SW 1271 (cell line): ENCODE measurements around the gene TSPEAR.
A peak's percentile ranks its signal among the peaks of the same experiment; 100 is the strongest.

Experiments used
- DNase-seq, 2 experiments: peaks; one replicate each; lab custom pipeline; 2025; lab: John Stamatoyannopoulos, UW

Gene TSPEAR

DNA sequence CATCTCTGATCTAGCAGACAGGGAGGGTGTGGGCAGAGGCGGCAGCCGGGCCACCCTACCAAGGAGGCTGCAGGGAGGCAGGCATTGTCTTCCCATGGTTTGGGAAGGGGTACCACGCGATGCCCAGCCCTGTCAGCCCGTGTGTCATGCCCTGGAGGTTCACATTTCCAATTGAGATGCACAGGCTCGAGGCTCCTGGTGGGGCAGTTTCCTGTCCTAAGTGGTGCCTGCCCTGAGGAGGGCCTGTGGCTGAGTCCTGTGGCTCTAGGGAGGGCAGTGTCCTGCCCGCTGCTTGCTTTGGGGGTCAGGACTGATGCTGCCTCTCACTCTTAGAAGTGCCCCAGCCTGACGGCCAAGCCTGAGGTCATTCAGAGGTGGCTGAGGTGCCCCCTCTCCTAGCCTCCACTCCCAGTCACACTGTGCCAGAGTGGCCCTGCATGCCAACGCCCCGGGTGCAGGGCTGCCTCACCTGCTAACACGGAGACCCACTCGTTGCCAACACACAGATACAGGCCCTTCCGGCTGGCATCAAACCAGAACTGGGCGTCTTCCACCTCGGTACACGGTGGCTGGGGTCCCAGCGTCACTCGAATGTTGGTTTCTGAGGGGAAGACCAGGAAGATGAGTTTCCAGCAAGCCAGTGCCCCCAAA, 183.3 kb downstream of the TSPEAR start:
- DNase-seq, result no peak

DNA sequence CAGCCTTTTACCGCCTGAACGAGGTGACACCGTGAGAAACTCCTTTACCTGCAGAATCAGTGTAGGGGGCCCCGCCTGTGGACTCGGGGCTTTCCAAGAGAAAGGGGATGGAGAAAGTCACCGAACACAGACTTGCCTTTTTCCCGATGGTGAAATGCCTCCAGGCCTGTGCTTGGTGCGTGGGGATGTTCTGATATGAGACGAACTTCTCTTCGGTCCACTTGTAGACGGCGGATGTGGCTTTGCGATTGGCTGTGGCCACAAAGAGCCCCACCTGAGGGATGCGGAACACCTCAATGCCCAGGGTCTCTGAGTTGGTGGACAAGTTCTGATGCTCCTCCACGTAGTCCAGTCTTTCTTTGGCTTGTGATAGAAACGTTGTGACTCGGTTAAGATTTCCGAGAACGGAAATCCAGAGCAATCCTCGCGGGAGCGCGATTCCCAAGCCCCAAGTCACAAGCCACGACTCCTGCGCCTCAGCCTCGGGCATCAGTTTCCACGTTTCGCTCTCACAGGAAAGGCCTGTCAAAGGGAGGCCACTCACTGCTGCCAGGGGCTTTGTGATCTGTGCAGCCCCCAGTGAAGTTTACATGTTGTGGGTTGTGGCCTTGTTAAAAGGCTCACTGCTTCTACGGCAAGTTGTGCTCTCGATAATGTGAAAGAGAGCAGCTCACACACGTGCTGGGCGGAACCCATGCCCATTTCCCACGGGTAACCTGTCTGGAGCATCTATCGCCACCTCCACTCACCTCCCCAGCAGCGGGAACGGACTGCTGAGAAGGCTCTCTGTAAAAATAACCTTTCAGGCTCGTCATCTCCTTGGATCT, 184.0 kb downstream of the TSPEAR start:
- DNase-seq, result no peak

GRCh38 chr21:44526096-44526997, 185.0 kb downstream of the TSPEAR start:
- no peak for DNase-seq

GRCh38 chr21:44525391-44526095, 185.8 kb downstream of the TSPEAR start:
- DNase-seq, result no peak

GRCh38 chr21:44524414-44525371, 186.7 kb downstream of the TSPEAR start:
- DNase-seq, result no peak

DNA sequence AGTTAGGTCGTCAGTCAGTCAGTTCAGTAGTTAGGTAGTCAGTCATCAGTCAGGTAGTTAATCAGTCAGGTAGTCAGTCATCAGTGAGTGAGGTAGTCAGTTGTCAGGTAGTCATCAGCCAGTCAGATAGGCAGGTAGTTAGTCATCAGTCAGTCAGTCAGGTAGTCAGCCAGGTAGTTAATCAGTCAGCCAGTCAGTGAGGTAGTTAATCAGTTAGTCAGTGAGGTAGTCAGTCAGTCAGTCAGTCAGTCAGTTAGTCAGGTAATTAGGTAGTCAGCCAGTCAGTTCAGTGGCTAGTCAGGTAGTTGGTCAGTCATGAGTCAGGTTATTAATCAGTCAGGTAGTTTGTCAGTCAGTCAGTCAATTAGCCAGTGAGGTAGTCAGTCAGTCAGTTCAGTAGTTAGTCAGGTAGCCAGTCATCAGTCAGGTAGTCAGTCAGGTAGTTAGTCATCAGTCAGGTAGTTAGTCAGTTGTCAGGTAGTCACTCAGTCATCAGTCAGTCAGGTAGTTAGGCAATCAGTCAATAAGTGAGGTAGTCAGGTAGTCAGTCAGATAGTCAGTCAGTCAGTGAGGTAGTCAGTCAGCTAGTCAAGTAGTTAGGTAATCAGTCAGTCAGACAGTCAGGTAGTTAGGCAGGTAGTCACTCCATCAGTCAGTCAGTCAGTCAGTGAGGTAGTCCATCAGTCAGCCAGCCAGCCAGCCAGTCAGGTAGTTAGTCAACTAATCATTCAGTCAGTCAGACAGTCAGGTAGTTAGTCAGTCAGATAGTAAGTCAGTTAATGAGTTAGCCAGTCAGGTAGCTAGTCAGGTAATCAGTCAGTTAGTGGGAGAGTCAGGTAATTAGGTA, 187.6 kb downstream of the TSPEAR start:
- no peak for DNase-seq

GRCh38 chr21:44522753-44523204, 188.6 kb downstream of the TSPEAR start:
- DNase-seq, result no peak

DNA sequence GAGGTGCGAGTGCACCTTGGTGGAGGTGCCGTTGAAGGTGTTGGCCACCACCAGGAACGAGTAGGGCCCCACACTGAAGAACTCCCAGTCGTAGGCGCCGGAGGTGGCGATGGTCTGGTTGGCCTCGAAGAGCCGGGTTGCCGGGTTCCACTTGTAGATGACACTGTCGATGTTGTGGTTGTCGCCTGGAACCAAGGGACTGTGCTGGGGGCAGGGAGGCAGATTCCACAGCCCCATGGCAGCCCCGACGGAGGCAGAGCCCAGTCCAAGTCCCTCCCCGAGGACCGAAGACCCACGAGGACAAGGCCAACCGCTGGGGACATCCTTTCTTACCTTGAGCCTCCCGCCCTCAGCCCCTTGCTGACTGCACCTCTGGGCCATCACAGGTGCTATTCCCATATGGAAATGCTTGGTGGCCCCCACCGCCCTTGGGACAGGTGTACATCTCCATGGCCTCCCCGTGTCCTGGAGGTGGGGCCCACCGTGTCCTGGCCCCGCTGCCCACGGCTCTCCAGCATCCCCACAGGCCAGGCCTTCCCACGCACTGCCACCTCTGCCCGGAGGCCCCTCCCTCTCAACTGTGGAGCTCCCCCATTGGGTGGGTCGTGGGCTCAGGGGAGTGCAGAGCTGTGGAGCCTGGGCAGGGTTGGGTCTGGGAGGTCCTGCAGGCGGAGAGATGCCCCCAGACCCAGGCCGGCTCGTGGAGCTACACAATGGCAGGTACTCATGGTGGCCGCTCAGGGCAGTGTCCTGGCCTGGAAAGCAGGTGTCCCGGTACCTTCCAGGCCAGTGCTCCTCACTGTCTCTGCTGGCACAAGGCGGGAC, 189.2 kb downstream of the TSPEAR start:
- DNase-seq, result no peak

DNA sequence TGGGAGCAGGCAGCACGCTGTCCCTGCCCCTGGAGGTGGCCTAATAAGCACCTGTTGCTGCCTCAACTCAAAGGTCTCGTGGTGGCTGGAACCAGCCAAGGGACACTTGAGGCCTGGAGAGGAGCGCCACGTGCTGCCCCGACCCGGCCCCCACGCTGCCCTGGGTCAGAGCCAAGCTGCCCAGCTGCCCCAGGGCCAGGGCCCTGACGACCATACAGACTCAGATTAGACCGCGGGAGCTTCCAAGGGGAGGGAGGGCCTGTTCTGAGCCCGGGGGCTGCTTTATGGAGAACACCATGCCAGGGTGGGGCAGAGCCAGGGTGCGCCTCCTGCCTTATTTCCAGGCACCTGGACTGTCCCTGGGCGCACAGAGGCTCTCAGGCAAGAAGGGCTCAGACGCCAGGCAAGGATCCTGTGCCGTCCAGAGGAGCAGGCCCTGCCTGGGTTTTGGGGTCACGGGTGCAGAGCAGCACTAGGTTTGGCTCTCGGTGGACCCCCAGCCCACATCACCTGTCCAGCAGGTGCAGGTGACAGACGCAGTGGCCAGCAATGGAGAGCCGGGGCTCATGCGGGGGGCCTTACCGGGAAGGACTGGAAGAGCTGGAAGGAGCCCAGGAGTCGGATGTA, 190.0 kb downstream of the TSPEAR start:
- DNase-seq, result no peak

GRCh38 chr21:44520326-44521300, 190.8 kb downstream of the TSPEAR start:
- no peak for DNase-seq

DNA sequence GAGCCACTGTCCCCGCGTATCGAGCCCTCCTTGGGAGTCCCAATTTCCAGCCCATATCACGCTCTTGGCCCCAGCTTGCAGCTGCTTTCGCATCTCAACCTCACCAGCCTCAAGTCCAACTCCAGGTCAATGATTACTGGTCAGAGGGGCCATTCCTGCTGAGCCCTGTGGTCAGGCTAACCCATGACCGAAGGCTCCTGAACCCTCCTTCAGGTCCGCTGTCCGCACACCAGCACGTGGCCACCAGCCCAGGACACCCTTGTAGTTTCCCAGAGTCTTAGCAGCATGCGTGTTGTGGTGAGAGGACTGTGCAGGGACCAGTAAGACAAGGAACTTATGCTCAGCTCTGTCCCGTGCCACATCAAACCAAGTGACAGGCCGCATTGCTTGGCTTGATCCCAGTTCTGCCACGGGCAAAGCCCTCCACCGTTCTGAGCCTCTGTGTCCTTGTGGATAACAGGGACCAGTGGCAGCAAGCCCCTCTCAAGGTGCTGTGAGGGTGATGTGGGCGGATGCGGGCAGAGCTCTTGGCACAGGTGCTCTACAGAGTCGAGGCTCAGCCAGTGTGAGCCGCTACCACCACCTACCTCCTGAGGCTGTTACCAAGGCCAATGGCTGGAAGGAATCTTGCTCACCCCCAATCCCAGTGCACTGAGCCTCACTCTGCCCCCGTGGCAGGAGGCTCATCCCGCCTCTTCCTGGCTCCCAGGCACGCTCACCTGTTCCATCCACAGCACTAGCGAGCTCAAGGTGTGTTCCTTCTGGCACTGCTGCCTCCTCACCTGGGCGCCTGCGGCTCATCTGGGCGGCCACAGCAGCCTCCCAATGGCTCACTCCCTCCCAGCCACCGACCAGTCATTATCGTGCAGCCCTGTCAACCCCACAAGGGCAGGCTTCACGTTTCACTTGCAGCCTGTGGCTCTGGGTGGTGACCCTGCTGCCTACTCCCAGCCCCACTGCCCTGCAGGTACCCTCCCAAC, 191.7 kb downstream of the TSPEAR start:
- DNase-seq, result no peak

DNA sequence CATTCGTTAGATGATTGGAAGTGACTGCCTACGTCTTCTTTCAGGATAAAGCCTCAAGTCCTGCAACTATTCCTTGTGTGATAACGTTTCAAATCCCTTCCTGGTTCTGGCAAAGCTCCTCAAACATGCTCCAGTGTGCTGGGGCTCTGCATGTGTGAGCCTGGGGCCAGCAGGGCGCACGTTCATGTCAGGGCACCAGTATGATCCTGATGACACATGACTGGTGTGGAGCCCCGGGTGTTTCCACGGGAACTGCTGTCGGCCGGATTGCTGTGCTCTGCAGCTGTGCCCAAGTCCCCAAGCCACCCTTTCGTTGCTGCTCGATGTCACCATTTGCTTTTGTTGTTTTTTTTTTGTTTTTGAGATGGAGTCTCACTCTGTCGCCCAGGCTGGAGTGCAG, 192.7 kb downstream of the TSPEAR start:
- no peak for DNase-seq

GRCh38 chr21:44517175-44517899, 194.0 kb downstream of the TSPEAR start:
- peak in 1 of 2 experiments; percentile 8 for DNase-seq

GRCh38 chr21:44516828-44517174, 194.6 kb downstream of the TSPEAR start:
- DNase-seq, result no peak

- DNase-seq, result no peak
Measured at GRCh38 chr21:44516342-44516741, 195.0 kb downstream of the TSPEAR start.
